Stimulated activated CD4-positive, alpha-beta T cell treated with anti-CD3 and anti-CD28 coated beads, Interleukin-15, amount 100 ng/mL, for 24 hours (primary cell): Measurements from ENCODE around the gene C1orf74.
"Not testable (repeated sequence)": the region's sequence is repeated elsewhere in the genome, so short reads cannot be mapped to it uniquely, and the experiment has no call there.

ENCODE experiments used
- DNase-seq: peaks from one replicate; pipeline ENCODE4 v3.0.0-alpha.2; 2020

Gene C1orf74

GRCh38 chr1:209805341-209805781, 21.0 kb upstream of the C1orf74 start:
- no peak for DNase-seq

- DNase-seq = no peak
Measured at GRCh38 chr1:209803568-209803967, 19.2 kb upstream of the C1orf74 start.

- DNase-seq = no peak
Measured at GRCh38 chr1:209802780-209803152, 18.4 kb upstream of the C1orf74 start.

- no peak for DNase-seq
Measured at GRCh38 chr1:209802117-209802779, 17.9 kb upstream of the C1orf74 start.

- DNase-seq = no peak
Measured at GRCh38 chr1:209800984-209801834, 16.9 kb upstream of the C1orf74 start.

- no peak for DNase-seq
Measured at GRCh38 chr1:209797978-209798639, 13.8 kb upstream of the C1orf74 start.

- not testable (repeated sequence) for DNase-seq
Measured at GRCh38 chr1:209793711-209794110, 9.4 kb upstream of the C1orf74 start.

GRCh38 chr1:209791920-209792319, 7.6 kb upstream of the C1orf74 start:
- DNase-seq = no peak

GRCh38 chr1:209790286-209791193, 6.2 kb upstream of the C1orf74 start:
- no peak for DNase-seq

GRCh38 chr1:209789245-209789644, 4.9 kb upstream of the C1orf74 start:
- DNase-seq = no peak

GRCh38 chr1:209787551-209787950, 3.2 kb upstream of the C1orf74 start:
- DNase-seq = no peak

- no peak for DNase-seq
Measured at GRCh38 chr1:209786146-209786545, 1.8 kb upstream of the C1orf74 start.

- no peak for DNase-seq
Measured at GRCh38 chr1:209785592-209785991, 1.2 kb upstream of the C1orf74 start.

GRCh38 chr1:209783386-209783785, 973 bp downstream of the C1orf74 start:
- DNase-seq = no peak

GRCh38 chr1:209780268-209780667, 4.1 kb downstream of the C1orf74 start:
- no peak for DNase-seq

GRCh38 chr1:209778102-209778501, 6.3 kb downstream of the C1orf74 start:
- no peak for DNase-seq

GRCh38 chr1:209777587-209777986, 6.8 kb downstream of the C1orf74 start:
- no peak for DNase-seq

- DNase-seq = no peak
Measured at GRCh38 chr1:209775678-209776077, 8.7 kb downstream of the C1orf74 start.

- no peak for DNase-seq
Measured at GRCh38 chr1:209774592-209774991, 9.8 kb downstream of the C1orf74 start.

GRCh38 chr1:209772126-209772525, 12.2 kb downstream of the C1orf74 start:
- DNase-seq = no peak

- DNase-seq = no peak
Measured at GRCh38 chr1:209770636-209771415, 13.5 kb downstream of the C1orf74 start.

GRCh38 chr1:209769971-209770370, 14.4 kb downstream of the C1orf74 start:
- no peak for DNase-seq
